Mesothelial cell of epicardium (in vitro differentiated cells): Measurements from ENCODE around the gene COMTD1. TPM values are rescaled to one million over a fixed set of nuclear protein-coding genes. Genes with fewer than 3 reads are reported as not detected.
"Not testable (repeated sequence)": the region's sequence is repeated elsewhere in the genome, so short reads cannot be mapped to it uniquely, and the experiment has no call there.

Experiments used
- DNase-seq, 2 experiments: peaks; one replicate each; pipeline ENCODE4 v3.0.0; 2021; ENCODE audit warnings: low spot score in 2 of 2; ENCODE audit not compliant: unreplicated experiment in 2 of 2
- H3K27ac Mint-ChIP-seq: 2 replicates; pipeline ENCODE4 v1.8.0; 2021; ENCODE audit warnings: mixed read lengths
- H3K27me3 Mint-ChIP-seq: 2 replicates; pipeline ENCODE4 v1.8.0; 2021; ENCODE audit warnings: low read depth, mixed read lengths
- H3K36me3 Mint-ChIP-seq: 2 replicates; pipeline ENCODE4 v1.8.0; 2021; ENCODE audit warnings: mixed read lengths
- H3K4me1 Mint-ChIP-seq: 2 replicates; pipeline ENCODE4 v1.8.0; 2021; ENCODE audit warnings: mixed read lengths
- H3K4me3 Mint-ChIP-seq: 2 replicates; pipeline ENCODE4 v1.8.0; 2021; ENCODE audit warnings: mild to moderate bottlenecking, moderate library complexity, mixed read lengths
- H3K9me3 Mint-ChIP-seq: 2 replicates; pipeline ENCODE4 v1.8.0; 2021; ENCODE audit warnings: mixed read lengths
- CTCF ChIP-seq: fragments of 200-600 bp; sonication (generic); IDR thresholded peaks from one replicate; pipeline ENCODE4 v1.5.0; 2021; ENCODE audit warnings: antibody characterized with exemption; ENCODE audit not compliant: unreplicated experiment
- total RNA-seq: library from RNA; stranded (reverse); gene quantifications from 3 replicates; pipeline ENCODE4 v1.2.1, GENCODE V29; 2021

Gene COMTD1
- total RNA-seq, 1 donor from 2014 or later, result 13.9 TPM

GRCh38 chr10:75205908-75206307, 29.8 kb downstream of the COMTD1 start:
- Mint-ChIP-seq H3K4me3 (no peak overlapping the region), H3K27ac (no peak overlapping the region), H3K27me3 (no peaks in the 10 kb centered on the region), H3K9me3 (no peaks in the 10 kb centered on the region), H3K36me3 (peaks cover 4% of the 10 kb centered on the region), H3K4me1 (peaks cover 15% of the 10 kb centered on the region)
- no peak for TF ChIP-seq CTCF
- no peak for DNase-seq

- Mint-ChIP-seq H3K27me3 (no peaks in the 10 kb centered on the region), H3K4me3 (no peak overlapping the region), H3K4me1 (peaks cover 10% of the 10 kb centered on the region), H3K27ac (no peak overlapping the region), H3K9me3 (no peaks in the 10 kb centered on the region), H3K36me3 (peaks cover 4% of the 10 kb centered on the region)
- TF ChIP-seq CTCF, result no peak
- DNase-seq, result no peak
Measured at GRCh38 chr10:75203724-75204123, 32.0 kb downstream of the COMTD1 start.

- H3K4me1 Mint-ChIP-seq, H3K27me3 Mint-ChIP-seq, DNase-seq, H3K9me3 Mint-ChIP-seq, H3K4me3 Mint-ChIP-seq, H3K36me3 Mint-ChIP-seq: not testable (repeated sequence)
- peak overlapping the region; percentile 1 for H3K27ac Mint-ChIP-seq
Measured at GRCh38 chr10:75203046-75203620, 32.6 kb downstream of the COMTD1 start.

- peak overlapping the region; percentile 1 for H3K27ac Mint-ChIP-seq
- no peak for DNase-seq
Measured at GRCh38 chr10:75202321-75203045, 33.3 kb downstream of the COMTD1 start.

GRCh38 chr10:75201793-75202307, 33.9 kb downstream of the COMTD1 start:
- H3K4me3 Mint-ChIP-seq, result no peak overlapping the region
- H3K9me3 Mint-ChIP-seq, result no peaks in the 10 kb centered on the region
- H3K4me1 Mint-ChIP-seq, result no peaks in the 10 kb centered on the region
- no peak overlapping the region for H3K27ac Mint-ChIP-seq
- no peak for TF ChIP-seq CTCF
- no peak for DNase-seq
- H3K36me3 Mint-ChIP-seq, result peaks cover 4% of the 10 kb centered on the region
- H3K27me3 Mint-ChIP-seq, result no peaks in the 10 kb centered on the region

More at GRCh38 chr10:75202321-75203045, 33.3 kb downstream of the COMTD1 start:
- H3K4me1 Mint-ChIP-seq, result peaks cover 3% of the 10 kb centered on the region
- H3K27me3 Mint-ChIP-seq, result no peaks in the 10 kb centered on the region
- peaks cover 4% of the 10 kb centered on the region for H3K36me3 Mint-ChIP-seq
- H3K4me3 Mint-ChIP-seq, result no peak overlapping the region
- no peaks in the 10 kb centered on the region for H3K9me3 Mint-ChIP-seq
- no peak for TF ChIP-seq CTCF

- H3K4me3 Mint-ChIP-seq, DNase-seq, H3K4me1 Mint-ChIP-seq, H3K27ac Mint-ChIP-seq, H3K36me3 Mint-ChIP-seq, H3K27me3 Mint-ChIP-seq, H3K9me3 Mint-ChIP-seq: not testable (repeated sequence)
Measured at GRCh38 chr10:75199949-75200348, 35.8 kb downstream of the COMTD1 start.
